Astrocyte of the hippocampus (primary cell): ENCODE results near the gene GPC5.
"Not testable (repeated sequence)": the region's sequence is repeated elsewhere in the genome, so short reads cannot be mapped to it uniquely, and the experiment has no call there.

Source experiments
- DNase-seq: peaks from one replicate; pipeline ENCODE4 v3.0.0; 2011; ENCODE audit warnings: low read depth, low spot score

GPC5 gene

GRCh38 chr13:91368676-91369440 lies 29.6 kb upstream of the GPC5 start:
- DNase-seq: peak; percentile 34

DNA sequence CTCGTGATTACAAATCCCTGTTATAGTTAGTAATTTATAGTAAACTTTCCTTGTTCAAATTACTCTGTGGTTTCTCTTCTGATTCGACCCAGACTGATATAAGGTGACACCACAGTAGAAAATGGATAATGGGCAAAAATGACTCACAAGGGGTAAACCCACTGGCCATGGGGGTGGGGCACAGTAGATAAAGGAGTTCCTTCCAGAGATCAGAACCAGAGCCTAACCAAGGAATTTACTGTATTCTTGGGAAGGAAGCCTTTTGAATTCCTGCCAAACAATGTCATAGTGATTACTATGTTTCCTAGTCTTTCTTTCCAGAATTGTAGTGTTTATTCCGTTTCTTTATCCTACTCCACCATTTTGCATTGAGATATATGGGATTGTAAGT lies 29.0 kb upstream of the GPC5 start:
- peak; percentile 76 for DNase-seq

GRCh38 chr13:91370501-91370900 lies 27.9 kb upstream of the GPC5 start:
- DNase-seq: no peak

- DNase-seq: no peak
Measured at GRCh38 chr13:91372911-91373310, 25.5 kb upstream of the GPC5 start.

DNA sequence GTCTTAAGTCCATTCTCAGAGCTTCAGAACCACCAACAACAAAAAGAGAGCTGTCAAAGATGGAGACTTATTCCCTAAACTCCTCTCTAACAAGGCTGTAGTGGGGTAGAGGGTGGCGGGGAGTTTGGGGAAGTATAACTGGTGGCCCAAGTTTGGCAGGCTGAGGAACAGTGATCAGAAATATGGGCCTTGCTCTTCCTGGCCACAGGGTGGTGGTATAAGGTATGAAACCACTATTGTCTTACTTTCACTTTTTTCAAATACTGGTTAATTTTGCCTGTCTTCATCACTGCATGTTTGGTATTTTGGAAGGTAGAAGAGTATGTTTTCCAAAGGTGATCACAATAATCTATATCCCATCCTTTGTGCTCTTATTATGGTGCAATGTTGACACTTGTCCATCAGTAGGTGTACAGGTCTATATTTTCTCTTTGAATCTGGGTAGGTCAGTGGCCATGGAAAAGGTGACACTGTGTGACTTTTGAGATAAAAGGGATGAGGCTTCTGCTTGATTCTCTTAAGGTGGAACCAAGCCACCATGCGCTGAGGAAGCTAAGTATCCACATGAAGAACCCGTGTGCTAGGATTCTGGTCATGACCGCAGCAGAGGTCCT lies 23.2 kb upstream of the GPC5 start:
- peak; percentile 24 for DNase-seq

DNA sequence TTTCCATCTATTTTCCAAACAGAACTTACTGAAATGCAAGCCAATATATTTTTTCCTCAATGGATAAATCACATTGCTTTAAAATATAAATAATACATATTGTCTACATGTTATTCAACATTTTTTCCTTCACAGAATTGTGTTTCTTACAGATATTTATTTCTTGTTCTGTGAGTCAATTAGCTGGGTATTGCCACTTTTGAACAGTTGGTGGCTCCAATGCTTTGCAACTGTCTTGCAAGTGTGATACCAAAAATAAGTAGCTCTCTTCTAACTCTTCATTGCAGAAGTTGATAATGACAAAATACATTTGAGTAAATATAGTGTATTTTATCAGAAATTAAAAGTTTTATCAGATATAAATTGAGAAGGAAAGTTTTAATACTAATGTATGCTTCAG lies 17.1 kb upstream of the GPC5 start:
- peak; percentile 47 for DNase-seq

DNA sequence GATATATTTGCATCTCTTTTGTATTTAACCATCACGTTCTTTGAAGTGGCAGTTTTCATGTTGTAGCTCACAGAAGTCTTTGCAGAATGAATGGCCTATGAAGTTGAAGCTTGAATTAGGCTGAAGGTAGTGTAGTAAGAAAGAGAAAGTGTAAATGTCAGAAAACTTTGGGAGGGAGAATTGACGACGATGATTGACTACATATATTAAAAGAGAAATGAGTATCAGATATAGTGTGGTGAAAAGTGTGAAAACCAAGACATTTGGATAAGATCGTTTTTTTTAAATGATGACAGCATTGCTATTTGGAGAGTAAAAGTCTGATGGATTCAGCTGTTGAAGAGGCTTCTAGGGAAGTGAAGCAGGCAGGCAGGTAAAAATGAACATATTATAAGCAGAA lies 14.6 kb upstream of the GPC5 start:
- no peak for DNase-seq

DNA sequence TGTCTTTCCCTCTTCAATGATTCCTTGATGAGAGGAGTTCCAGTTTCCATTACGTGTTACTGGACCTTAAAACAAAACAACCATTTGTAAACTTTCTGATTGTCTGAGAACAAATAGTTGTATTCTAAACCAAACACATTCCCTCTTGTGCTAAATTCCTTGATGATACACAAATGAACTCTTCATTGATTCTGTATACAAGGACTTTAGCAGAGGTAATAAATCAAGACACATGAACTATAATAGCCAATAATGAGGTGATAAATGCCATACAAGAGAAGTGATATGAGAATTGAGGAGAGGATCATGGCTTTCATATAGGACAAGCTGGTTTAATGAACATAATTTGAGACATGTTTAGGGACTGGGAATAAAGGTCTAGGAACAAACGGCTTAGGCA lies 13.5 kb upstream of the GPC5 start:
- DNase-seq: no peak

DNA sequence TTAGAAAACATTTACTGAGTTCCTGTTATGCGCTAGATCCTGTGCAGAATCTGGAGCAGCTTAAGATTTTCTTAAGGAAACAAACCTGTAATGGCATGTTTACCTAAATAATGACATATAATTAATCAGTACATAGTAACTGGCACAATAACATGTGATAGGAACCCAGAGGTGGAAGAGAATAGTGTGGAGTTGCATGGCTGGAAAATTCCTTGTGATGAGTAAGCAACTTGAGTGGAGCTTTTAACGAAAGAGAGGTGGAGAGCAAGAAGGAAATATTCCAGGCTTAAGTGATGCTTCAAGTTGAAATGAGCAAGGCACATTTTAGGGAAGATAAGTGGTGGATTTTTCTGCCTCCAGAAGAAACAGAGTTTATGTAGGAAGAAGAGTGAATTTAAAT lies 9.2 kb upstream of the GPC5 start:
- no peak for DNase-seq

- DNase-seq: no peak
Measured at GRCh38 chr13:91397595-91397994, 826 bp upstream of the GPC5 start.

DNA sequence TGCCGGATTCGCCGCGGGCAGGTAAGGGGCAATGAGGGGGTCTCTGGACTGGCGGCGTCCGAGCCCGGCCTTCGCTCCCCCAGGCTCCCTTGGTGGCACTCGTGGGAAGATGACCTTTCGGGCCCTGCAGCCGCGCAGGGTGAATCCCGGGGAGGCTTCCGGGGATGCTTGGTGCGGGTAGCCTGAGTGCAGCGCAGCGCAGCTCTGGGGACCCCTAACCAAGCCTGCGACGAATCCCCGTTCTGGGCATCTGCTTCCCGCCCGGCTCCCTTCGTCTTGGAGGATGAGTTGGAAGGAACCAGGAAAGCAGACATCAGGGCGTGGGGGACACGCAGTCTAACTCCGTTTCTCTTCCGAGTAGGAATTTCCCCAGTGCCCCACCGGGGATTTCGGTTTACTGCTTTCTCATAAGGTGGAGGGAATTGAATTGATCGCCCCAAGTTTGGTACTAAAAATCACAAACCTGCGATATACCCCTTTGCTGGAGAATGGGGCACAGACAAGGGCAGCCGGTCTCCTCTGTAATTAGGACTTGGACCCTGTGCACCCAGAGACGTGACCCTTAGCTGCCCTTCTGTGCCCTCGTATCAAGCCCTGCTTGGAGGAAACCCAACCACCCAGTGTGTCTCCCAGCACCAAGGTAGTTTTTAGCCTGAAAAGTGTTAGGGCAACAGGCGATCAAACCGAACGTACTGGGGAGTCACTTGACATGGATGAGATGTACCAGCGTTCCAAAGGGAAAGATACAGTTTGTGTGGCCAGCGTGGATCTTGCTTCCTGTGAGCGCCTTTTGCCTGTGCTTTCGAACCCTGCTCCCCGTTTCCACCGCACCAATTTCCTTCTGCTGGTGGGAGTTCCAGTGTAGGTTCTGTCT lies 1.0 kb downstream of the GPC5 start:
- DNase-seq: no peak

GRCh38 chr13:91400063-91400399 lies 1.6 kb downstream of the GPC5 start:
- no peak for DNase-seq

DNA sequence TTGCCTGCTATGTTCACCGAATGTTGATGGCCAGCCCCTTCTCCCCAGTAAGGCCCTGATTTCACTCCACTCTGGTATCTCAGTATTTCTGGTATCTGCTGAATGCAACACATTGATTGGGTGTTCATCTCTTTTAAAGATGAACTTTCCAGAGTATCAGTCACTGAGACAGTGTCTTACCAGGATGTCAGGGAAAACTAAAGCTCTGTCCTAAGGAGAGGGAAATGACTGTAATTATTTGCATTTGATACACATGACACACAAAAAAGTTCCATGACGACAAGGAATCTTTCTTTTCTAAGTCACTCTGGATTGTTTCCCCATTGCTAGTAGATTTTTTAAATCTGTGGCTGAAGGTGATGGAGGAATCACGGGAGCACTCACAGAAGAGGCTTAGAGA lies 2.2 kb downstream of the GPC5 start:
- DNase-seq: no peak

- DNase-seq: no peak
Measured at GRCh38 chr13:91401920-91402319, 3.5 kb downstream of the GPC5 start.

DNA sequence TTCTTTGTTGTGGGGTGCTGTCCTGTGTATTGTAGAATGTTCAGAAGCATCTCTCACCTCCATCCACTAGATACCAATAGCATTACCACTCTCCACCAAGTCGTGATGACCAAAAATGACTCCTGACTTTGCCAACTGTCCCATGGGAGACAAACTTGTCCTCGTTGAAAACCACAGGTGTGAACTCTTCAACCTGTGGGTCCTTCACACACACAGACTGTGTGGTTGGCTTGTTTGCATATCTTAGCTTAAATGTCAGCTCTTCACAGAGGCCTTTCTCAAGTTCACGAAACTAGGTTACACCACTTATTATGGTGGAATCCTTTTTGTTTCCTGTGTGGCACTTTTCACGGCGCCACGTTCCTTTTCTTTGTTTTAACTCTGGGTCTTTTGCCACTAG lies 6.8 kb downstream of the GPC5 start:
- DNase-seq: no peak

- peak; percentile 50 for DNase-seq
Measured at GRCh38 chr13:91406619-91407018, 8.2 kb downstream of the GPC5 start.

DNA sequence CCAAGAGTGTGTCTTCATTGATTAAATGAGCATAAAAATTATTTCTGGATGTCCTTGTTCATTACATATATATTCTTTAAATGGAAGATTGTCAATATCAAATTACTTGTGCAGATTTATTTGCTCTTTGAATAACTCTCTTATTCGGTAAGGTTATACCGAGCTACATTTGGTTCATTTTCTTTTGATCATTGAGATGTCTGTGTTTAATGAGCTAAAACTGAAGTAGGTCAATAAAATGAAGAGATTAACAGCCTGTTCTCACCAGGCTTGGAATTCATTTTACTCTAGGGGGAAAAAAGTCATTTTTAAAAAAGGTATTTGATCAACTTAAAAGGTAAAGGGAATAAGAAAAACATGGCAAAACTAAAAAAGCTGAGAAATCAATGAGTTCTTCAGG lies 10.6 kb downstream of the GPC5 start:
- DNase-seq: no peak

DNA sequence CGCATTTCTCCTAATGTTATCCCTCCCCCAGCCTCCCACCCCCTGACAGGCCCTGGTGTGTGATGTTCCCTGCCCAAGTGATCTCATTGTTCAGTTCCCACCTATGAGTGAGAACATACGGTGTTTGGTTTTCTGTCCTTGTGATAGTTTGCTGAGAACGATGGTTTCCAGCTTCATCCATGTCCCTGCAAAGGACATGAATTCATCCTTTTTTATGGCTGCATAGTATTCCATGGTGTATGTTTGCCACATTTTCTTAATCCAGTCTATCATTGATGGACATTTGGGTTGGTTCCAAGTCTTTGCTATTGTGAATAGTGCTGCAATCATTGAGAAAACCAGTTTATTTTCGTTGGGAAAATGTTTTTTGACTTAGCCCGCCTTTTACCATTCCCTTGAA lies 18.2 kb downstream of the GPC5 start:
- DNase-seq: not testable (repeated sequence)

GRCh38 chr13:91417660-91418325 lies 19.4 kb downstream of the GPC5 start:
- no peak for DNase-seq

DNA sequence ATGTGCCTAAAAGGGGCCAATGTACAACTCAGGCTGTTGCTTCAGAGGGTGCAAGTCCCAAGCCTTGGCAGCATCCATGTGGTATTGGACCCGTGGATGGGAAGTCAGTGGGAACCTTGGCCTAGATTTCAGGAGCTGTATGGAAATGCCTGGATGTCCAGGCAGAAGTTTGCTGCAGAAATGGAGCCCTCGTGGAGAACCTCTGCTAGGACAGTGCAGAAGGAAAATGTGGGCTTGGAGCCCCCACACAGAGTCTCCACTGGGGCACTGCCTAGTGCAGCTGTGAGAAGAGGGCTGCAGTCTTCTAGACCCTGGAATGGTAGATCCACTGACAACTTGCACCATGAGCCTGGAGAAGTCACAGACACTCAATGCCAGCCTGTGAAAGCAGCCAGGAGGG lies 28.5 kb downstream of the GPC5 start:
- peak; percentile 1 for DNase-seq

- DNase-seq: not testable (repeated sequence)
Measured at GRCh38 chr13:91438674-91439073, 40.3 kb downstream of the GPC5 start.

- DNase-seq: no peak
Measured at GRCh38 chr13:91450913-91451312, 52.5 kb downstream of the GPC5 start.
